GM19099 (cell line): Measurements from ENCODE around the gene GALNT1.

Experiments
- POLR2A ChIP-seq: IDR thresholded peaks from 3 replicates; pipeline ENCODE4 v1.6.1; 2011; ENCODE audit warnings: low read depth; ENCODE audit not compliant: insufficient read length; ENCODE audit errors: extremely low read depth

Gene GALNT1

GRCh38 chr18:35707247-35707646, 125.7 kb downstream of the GALNT1 start:
- TF ChIP-seq POLR2A = no peak

- TF ChIP-seq POLR2A = no peak
Observed at GRCh38 chr18:35707674-35708073, 126.1 kb downstream of the GALNT1 start.

GRCh38 chr18:35710581-35710980, 129.0 kb downstream of the GALNT1 start:
- no peak for TF ChIP-seq POLR2A

GRCh38 chr18:35711227-35711626, 129.7 kb downstream of the GALNT1 start:
- TF ChIP-seq POLR2A = no peak

DNA sequence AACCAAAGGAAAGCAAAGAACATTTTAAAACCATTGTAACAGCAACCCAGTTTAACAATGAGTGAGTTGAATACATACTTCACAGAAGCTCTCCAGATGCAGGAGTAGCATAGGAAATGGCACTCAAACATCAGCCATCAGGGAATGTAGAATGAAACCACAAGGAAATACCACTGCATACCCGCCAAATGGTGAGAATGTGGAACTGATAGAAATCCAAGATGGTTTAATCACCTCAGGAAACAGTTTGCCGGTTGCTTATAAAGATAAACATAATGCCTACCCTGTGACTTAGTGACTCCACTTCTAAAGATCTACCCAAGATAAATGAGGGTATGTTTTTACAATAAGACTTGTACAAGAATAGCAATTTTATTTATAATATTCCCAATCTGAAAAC, 132.0 kb downstream of the GALNT1 start:
- TF ChIP-seq POLR2A = no peak

DNA sequence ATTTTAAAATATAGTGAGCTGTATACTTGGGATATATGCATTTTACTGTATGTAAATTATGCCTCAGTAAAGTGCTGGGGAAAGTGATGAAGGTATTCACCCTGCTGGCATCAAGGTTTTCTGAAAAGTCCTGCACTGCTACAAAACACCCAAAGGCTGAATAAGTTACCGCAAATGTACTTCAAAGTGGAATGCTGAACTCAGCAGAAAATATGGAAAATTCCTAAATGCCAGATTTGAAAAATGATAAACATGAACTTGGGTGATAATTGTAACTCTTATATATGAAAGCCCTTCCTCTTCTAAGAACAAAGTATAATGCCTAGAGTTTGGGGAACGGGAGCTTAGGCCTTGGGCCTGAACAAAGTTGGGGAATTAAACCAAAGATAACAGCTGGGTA, 133.0 kb downstream of the GALNT1 start:
- no peak for TF ChIP-seq POLR2A

DNA sequence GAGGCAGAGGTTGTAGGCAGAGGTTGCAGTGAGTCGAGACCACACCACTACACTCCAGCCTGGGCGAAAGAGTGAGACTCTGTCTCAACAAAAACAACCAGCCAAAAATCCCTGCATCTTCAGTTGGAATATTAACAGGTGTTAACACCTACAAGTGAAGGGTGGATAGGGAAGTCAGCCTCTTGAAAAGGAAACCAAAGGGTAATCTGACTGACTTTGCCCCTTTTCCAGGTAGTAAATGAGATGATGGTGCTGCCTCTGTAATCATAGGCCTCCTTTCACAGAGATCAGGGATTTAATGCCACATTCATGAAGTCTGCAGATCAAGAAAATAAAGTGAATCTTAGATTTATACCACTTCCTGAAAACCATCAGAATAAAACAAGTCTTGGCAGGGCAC, 133.6 kb downstream of the GALNT1 start:
- TF ChIP-seq POLR2A = no peak

- TF ChIP-seq POLR2A = no peak
Observed at GRCh38 chr18:35716169-35716831, 134.8 kb downstream of the GALNT1 start.

- no peak for TF ChIP-seq POLR2A
Observed at GRCh38 chr18:35717182-35717581, 135.6 kb downstream of the GALNT1 start.

DNA sequence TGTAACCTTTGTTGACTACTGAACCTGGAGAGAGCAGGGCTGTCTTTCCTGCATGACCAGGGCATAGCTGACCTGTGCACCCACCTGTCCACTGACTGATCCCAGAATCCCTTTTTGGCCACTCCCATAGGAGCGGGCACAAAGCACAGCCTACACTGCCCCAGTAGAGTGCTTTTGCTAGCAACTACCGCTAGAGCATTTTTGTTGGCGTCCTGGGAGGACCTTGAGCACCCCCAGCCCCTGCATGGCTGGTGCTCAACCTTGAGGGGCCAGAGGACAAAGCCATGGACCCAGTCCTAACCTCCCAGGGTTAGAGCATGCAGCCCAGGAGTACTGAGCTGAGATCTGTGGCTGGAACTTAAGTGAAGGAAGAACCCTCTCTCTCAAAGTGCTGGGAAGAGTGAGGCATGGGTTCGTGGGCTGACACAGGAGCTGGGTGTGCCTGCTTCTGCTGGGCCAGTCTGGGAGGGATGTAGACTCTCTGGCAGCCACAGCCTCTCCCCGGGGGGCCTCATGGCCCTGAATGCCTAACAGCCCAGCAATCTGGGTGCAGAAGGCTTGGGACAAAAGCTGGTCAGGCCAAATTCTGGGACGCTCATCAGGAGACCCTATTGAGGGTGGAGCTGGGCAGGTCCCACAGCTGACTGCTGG, 140.0 kb downstream of the GALNT1 start:
- no peak for TF ChIP-seq POLR2A

GRCh38 chr18:35728676-35729075, 147.1 kb downstream of the GALNT1 start:
- TF ChIP-seq POLR2A = no peak

DNA sequence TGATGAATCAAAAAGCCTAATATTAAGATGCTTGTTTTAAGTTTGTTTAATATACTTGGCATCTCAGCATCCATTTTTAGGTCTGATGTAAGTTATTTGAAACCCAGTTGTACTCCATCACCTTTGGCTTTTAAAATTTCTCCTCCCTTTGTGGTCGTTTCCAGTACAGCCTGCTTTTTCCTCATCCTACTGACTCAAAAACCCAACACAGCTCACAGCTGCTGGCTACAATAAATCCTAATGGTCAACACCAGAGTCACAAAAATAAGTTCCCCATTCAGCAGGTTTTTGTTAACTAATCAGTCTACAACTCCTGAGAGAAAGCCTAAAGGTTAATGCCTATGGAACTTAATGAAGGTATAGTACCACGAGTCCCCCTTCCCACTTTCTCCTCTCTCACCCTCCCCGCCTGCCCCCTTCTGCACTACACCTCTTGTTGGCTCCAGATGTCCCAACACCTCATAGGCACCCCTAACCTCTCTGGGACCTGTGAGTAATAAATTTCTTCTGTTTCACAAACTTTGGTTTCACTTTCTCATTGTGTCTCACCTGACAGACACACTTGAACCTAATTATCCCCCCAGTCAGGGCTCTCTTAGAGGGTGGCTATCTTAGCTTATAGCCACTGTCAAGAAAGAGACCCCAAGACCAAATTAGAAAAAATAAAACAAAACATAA, 148.6 kb downstream of the GALNT1 start:
- no peak for TF ChIP-seq POLR2A

DNA sequence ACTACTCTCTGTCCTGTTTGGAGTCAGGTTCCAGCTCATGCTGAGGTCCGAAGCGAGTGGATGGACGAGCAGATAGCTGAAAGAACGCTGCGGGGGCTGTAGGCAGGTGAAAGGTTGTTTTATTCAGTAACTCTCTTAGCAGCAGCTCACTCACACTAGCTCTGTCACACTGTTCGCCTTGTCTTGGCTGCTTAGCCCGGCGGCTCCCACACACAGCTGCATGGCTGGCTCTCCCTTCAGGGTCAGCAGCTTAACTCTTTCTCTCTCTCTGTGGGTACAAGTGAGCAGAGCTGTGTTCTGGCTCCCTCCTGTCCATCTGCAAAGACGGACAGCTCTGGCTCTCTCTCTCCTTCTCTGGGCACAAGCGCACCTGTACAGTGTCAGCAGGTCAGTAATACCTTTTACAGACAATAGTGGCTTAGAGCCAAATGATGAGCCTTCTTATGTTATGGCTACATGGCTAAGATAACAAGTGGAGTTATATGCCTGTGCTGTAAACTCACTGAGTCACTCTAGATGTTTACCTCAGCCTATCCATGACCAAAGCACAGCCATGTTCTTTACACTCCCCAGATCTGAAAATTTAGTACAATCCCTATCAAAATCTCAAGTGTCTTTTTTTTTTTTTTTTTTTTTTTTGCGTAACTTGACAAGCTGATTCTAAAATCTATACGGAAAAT, 149.3 kb downstream of the GALNT1 start:
- no peak for TF ChIP-seq POLR2A

DNA sequence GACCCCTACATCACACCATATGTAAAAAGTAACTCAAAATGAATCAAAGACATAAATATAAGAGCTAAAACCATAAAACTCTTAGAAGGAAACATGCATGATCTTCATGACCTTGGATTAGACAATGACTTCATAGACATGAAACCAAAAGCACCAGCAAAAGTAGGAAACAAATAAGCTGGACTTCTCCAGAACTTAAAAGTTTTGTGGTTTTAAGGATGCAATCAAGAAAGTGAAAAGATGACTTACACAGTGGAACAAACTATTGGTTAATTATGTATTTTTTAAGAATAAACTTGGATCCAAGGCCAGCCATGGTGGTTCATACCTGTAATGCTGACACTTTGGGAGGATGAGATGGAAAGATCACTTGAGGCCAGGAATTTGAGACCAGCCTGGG, 150.2 kb downstream of the GALNT1 start:
- no peak for TF ChIP-seq POLR2A

GRCh38 chr18:35732162-35732561, 150.6 kb downstream of the GALNT1 start:
- TF ChIP-seq POLR2A = no peak

DNA sequence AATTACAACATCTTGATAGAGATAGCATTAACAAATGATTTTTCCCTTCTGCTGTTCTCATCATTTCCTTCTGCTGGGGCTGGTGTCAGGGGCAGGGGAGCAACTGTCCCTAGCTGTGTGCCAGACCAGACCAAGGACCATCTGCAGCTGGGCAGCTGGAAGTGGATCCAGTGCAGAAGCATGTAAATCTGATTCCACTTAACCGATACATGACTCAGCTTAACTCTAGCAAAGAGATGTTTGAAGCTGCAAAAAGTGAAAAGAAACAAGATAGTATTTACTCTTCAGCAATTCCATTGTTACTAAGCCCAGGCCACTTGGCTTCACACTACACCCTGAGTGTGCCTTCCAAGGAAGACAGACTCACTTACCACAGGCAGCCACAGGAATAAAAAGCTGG, 151.1 kb downstream of the GALNT1 start:
- TF ChIP-seq POLR2A = no peak

DNA sequence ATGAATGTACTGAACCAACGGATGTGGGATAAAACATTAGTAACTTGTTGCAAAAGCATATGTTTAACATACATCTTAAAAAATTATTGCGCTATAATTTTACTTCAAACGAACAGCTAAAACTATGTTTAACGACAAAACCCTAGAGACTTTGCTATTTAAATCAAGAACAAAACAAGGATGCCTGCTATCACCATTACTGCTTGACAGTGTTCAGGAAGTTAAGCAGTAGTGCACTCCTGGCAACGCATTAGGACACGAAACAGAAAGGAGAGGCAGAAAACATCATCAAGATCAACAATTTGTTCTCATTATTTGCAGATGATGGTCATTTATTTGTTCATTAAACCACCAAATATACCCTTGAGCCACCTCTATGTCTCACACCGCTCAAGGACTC, 151.9 kb downstream of the GALNT1 start:
- no peak for TF ChIP-seq POLR2A

DNA sequence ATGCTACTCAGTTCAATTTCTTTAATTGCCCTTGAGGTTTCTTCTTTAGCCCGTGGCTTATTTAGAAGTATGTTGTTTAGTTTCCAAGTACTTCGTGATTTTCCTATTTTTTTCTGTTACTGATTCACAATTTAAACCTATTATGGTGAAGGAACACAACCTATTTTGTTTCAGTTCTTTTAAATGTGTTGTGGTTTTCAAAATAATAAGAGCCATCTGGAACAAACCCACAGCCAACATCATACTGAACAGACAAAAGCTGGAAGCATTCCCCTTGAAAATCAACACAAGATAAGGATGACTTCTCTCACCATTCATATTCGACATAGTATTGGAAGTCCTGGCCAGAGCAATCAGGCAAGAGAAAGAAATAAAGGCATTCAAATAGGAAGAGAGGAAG, 155.2 kb downstream of the GALNT1 start:
- TF ChIP-seq POLR2A = no peak
